Astrocyte (in vitro differentiated cells and primary cell): ENCODE data around the gene CYP2A6.

ENCODE experiments used
- EZH2 ChIP-seq: IDR thresholded peaks from 2 replicates; pipeline ENCODE4 v1.6.1; 2012; ENCODE audit warnings: mild to moderate bottlenecking, low read length, inconsistent platforms; ENCODE audit not compliant: insufficient read depth
- TF ChIP-seq, protein P1 (sequence below): IDR thresholded peaks from 2 replicates; pipeline ENCODE4 v1.5.1; 2011; ENCODE audit warnings: low read depth, mild to moderate bottlenecking, inconsistent platforms, low read length, moderate library complexity; ENCODE audit not compliant: insufficient read depth

DNA sequence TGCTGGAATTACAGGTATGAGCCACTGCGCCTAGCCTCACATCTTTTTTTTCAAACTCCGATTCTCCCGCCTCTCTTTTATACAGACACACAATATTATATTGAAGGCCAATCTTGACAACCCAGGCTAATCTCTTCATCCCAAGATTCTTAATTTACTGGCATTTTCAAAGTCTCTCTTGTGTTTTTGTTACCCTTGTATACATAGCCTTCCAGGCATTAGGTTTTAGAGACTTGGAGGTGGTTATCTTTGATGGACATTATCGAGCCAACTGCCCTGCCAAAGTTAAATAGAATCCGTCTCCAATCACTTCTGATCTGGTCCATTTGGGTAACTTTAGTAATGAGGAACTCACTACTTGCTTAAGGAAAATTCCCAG is 46.2 kb upstream of the CYP2A6 start:
- TF ChIP-seq, protein P1, sequence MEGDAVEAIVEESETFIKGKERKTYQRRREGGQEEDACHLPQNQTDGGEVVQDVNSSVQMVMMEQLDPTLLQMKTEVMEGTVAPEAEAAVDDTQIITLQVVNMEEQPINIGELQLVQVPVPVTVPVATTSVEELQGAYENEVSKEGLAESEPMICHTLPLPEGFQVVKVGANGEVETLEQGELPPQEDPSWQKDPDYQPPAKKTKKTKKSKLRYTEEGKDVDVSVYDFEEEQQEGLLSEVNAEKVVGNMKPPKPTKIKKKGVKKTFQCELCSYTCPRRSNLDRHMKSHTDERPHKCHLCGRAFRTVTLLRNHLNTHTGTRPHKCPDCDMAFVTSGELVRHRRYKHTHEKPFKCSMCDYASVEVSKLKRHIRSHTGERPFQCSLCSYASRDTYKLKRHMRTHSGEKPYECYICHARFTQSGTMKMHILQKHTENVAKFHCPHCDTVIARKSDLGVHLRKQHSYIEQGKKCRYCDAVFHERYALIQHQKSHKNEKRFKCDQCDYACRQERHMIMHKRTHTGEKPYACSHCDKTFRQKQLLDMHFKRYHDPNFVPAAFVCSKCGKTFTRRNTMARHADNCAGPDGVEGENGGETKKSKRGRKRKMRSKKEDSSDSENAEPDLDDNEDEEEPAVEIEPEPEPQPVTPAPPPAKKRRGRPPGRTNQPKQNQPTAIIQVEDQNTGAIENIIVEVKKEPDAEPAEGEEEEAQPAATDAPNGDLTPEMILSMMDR = no peak
- no peak for TF ChIP-seq EZH2
